T-cell (primary cell): ENCODE results near the gene ST6GAL1. TPM values are rescaled to one million over a fixed set of nuclear protein-coding genes. Genes with fewer than 3 reads are reported as not detected.

Experiments used
- ATAC-seq, 4 experiments: fragments of 200-7000 bp in 3 of 4; fragments of 150-1000 bp in 1 of 4; cut with Tn5 transposase; replicated peaks in 1 of 4; 1 replicate in 3 of 4; 2 replicates in 1 of 4; pipeline ENCODE4 v1.10.0; 2021; ENCODE audit warnings: moderate library complexity in 3 of 4, mild to moderate bottlenecking in 2 of 4, moderate number of reproducible peaks in 1 of 4
- CTCF ChIA-PET, 2 donors: fragments of 300-600 bp; sonication (Branson Sonifier 250); formaldehyde crosslinking; loops; one replicate each; lab custom pipeline; 2022; ENCODE audit warnings: antibody characterized with exemption in 2 of 2; lab: Charles Lee
- POLR2A ChIA-PET, 2 donors: fragments of 300-600 bp; sonication (Branson Sonifier 250); formaldehyde crosslinking; loops; one replicate each; lab custom pipeline; 2022; ENCODE audit warnings: antibody characterized with exemption in 2 of 2; lab: Charles Lee
- DNase-seq, 35 experiments: peaks; one replicate each; pipeline versions ENCODE4 v3.0.0 to v3.0.0-alpha.2; 2013 to 2023
- H3K27ac ChIP-seq: one replicate; pipeline ENCODE4 v1.5.1; 2013; ENCODE audit warnings: low read length
- H3K27me3 ChIP-seq, 2 experiments: replicated peaks in 1 of 2; 1 replicate in 1 of 2; 2 replicates in 1 of 2; pipeline versions ENCODE4 v1.6.1 to v1.7.0; 2013; ENCODE audit warnings: low read length in 1 of 2, mixed read lengths in 1 of 2; ENCODE audit not compliant: control insufficient read depth in 2 of 2, insufficient read depth in 2 of 2; ENCODE audit errors: extremely low read depth in 1 of 2
- H3K36me3 ChIP-seq, 2 donors: 1 replicate in 1 of 2; 2 replicates in 1 of 2; pipeline versions ENCODE4 v1.6.1 to v1.7.0; 2013; ENCODE audit warnings: low read length in 1 of 2; ENCODE audit not compliant: control insufficient read depth in 2 of 2, insufficient read depth in 1 of 2; ENCODE audit errors: extremely low read depth in 1 of 2
- H3K4me1 ChIP-seq, 2 experiments: 1 replicate in 1 of 2; 2 replicates in 1 of 2; pipeline versions ENCODE4 v1.6.1 to v1.7.0; 2013; ENCODE audit warnings: low read length in 2 of 2, mixed read lengths in 1 of 2; ENCODE audit not compliant: insufficient read depth in 2 of 2, control insufficient read depth in 1 of 2; ENCODE audit errors: extremely low read depth in 1 of 2
- H3K4me3 ChIP-seq, 2 donors: 1 replicate in 1 of 2; 2 replicates in 1 of 2; pipeline versions ENCODE4 v1.5.1 to v1.7.0; 2013; ENCODE audit warnings: mild to moderate bottlenecking in 2 of 2, low read length in 1 of 2, moderate library complexity in 1 of 2; ENCODE audit not compliant: control insufficient read depth in 1 of 2; ENCODE audit errors: extremely low read depth in 1 of 2
- H3K9me3 ChIP-seq: 2 replicates; pipeline ENCODE4 v1.7.0; 2013
- H3K27ac Mint-ChIP-seq, 2 donors: one replicate each; pipeline ENCODE4 v1.8.0; 2020 to 2021; ENCODE audit warnings: mild to moderate bottlenecking in 2 of 2, mixed read lengths in 2 of 2
- H3K27me3 Mint-ChIP-seq, 2 donors: one replicate each; pipeline ENCODE4 v1.8.0; 2021 to 2022; ENCODE audit warnings: mixed read lengths in 2 of 2
- H3K36me3 Mint-ChIP-seq: one replicate; pipeline ENCODE4 v1.8.0; 2021; ENCODE audit warnings: mixed read lengths
- H3K4me1 Mint-ChIP-seq, 3 donors: one replicate each; pipeline ENCODE4 v1.8.0; 2020 to 2022; ENCODE audit warnings: mixed read lengths in 3 of 3, mild to moderate bottlenecking in 1 of 3
- H3K4me3 Mint-ChIP-seq, 3 donors: one replicate each; pipeline ENCODE4 v1.8.0; 2020 to 2022; ENCODE audit warnings: mild to moderate bottlenecking in 3 of 3, mixed read lengths in 3 of 3, moderate library complexity in 3 of 3
- H3K9me3 Mint-ChIP-seq, 3 donors: one replicate each; pipeline ENCODE4 v1.8.0; 2020 to 2022; ENCODE audit warnings: mixed read lengths in 3 of 3
- WGBS: methylation state at CpG from one replicate; pipeline ENCODE4 v1.1.5; 2013; ENCODE audit warnings: missing lambda C conversion rate; ENCODE audit not compliant: insufficient coverage; 5-methylcytosine and 5-hydroxymethylcytosine counted together
- total RNA-seq, 35 experiments: library from RNA in 6 of 35; stranded (reverse) in 6 of 35; fragments of 120-200 nt in 1 of 35; gene quantifications; one replicate each; pipeline versions ENCODE4 v1.2.1 to v1.2.4 and lab custom pipeline; 2013 to 2026

ST6GAL1 gene
- total RNA-seq, 5 donors from 2014 or later (not counting 1 experiment from before 2014, with no cell fraction given): 148 to 237 (median 212) TPM

GRCh38 chr3:187101184-187102072, 171.1 kb downstream of the ST6GAL1 start:
- Mint-ChIP-seq H3K9me3 (peaks cover 0 to 12% (median 0%) of the 10 kb centered on the region in 3 donors), H3K27me3 (no peaks in the 10 kb centered on the region), H3K4me1 (peaks cover 18 to 50% (median 30%) of the 10 kb centered on the region in 3 donors), H3K27ac (peak overlapping the region; percentile 71 to 88), H3K4me3 (peak overlapping the region; percentile 53 to 65 (median 64)), H3K36me3 (no peaks in the 10 kb centered on the region)
- Histone ChIP-seq H3K27ac (peak overlapping the region; percentile 54), H3K4me1 (peaks cover 9 to 14% of the 10 kb centered on the region in 2 experiments), H3K36me3 (no peaks in the 10 kb centered on the region), H3K9me3 (no peaks in the 10 kb centered on the region), H3K4me3 (peak overlapping the region; percentile 19 to 42), H3K27me3 (no peaks in the 10 kb centered on the region)
- CTCF ChIA-PET: interaction anchor here (0.5 to 3.3 kb wide), 11 partner anchors 9 to 1280 kb away, joined by 3 to 27 read pairs (median 6); partner anchors contain the start of gene RPL39L (in 2 of the 2)
- ATAC-seq: peak; percentile 68 to 86 (median 80)
- POLR2A ChIA-PET: interaction anchor here (0.6 to 1.2 kb wide), 3 partner anchors 16 to 74 kb away, joined by 3 to 5 read pairs (median 5); no protein-coding TSS in a partner anchor
- peak in 34 of 35 experiments; percentile 1 to 68 (median 42) for DNase-seq
- WGBS: 53% methylated on average over 5 of the region's 9 CpGs

DNA sequence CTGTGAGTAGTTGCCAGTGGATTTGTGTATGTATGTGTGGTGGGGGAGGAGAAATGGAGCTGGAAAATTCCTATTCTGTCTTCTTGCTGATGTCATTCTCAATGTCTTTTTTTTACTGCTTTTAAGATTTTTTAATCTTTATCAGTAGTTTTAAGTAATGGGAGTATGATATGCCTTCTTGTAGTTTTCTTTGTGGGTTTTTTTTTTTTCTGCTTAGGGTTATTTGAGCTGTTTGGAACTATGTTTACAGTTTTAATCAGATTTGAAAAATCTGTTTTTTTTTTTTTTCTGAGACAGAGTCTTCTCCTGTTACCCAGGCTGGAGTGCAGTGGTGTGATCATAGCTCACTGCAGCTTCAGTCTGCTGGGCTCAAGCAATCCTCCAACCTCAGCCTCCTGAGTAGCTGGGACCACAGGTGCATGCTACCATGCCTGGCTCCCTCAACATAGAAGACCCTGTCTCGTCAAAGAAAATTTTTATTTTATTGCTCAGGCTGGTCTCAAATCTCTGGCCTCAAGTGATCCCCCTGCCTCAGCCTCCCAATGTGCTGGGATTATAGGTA, 171.8 kb downstream of the ST6GAL1 start:
- Mint-ChIP-seq H3K9me3 (peaks cover 0 to 10% (median 0%) of the 10 kb centered on the region in 3 donors), H3K36me3 (no peaks in the 10 kb centered on the region), H3K4me1 (peaks cover 18 to 45% (median 30%) of the 10 kb centered on the region in 3 donors), H3K4me3 (peak overlapping the region; percentile 53 to 65 (median 64)), H3K27me3 (no peaks in the 10 kb centered on the region), H3K27ac (peak overlapping the region; percentile 71 to 88)
- DNase-seq (no peak), ATAC-seq (peak in 1 of 4 experiments; percentile 21)
- no peaks in the 10 kb centered on the region for H3K27me3 ChIP-seq
- H3K36me3 ChIP-seq: no peaks in the 10 kb centered on the region
- WGBS: no CpG with 5 or more reads among the region's 1 CpG
- POLR2A ChIA-PET: interaction anchor here (0.5 to 1.2 kb wide), 10 partner anchors 17 to 637 kb away, joined by 3 to 6 read pairs (median 4); no protein-coding TSS in a partner anchor
- H3K27ac ChIP-seq: peak overlapping the region; percentile 54
- peaks cover 9 to 14% of the 10 kb centered on the region in 2 experiments for H3K4me1 ChIP-seq
- CTCF ChIA-PET: interaction anchor here (0.6 to 3.3 kb wide), 13 partner anchors 10 to 454 kb away, joined by 3 to 27 read pairs (median 6); partner anchors contain the start of gene RPL39L (in 2 of the 2)
- H3K4me3 ChIP-seq: peak overlapping the region; percentile 19 to 42
- no peaks in the 10 kb centered on the region for H3K9me3 ChIP-seq

GRCh38 chr3:187103251-187103650, 172.9 kb downstream of the ST6GAL1 start:
- H3K36me3 Mint-ChIP-seq: no peaks in the 10 kb centered on the region

GRCh38 chr3:187104342-187104741, 174.0 kb downstream of the ST6GAL1 start:
- H3K4me1 Mint-ChIP-seq: peaks cover 18 to 32% (median 30%) of the 10 kb centered on the region in 3 donors
- Histone ChIP-seq H3K4me3 (no peak overlapping the region), H3K27ac (no peak overlapping the region), H3K36me3 (no peaks in the 10 kb centered on the region), H3K4me1 (peaks cover 9 to 14% of the 10 kb centered on the region in 2 experiments), H3K9me3 (no peaks in the 10 kb centered on the region), H3K27me3 (no peaks in the 10 kb centered on the region)
- ATAC-seq (no peak), DNase-seq (no peak)
- ChIA-PET POLR2A (no interaction called here), CTCF (interaction anchor here (1.0 to 1.4 kb wide), 2 partner anchors 9 to 24 kb away, joined by 4 to 5 read pairs; no protein-coding TSS in a partner anchor)
- no peaks in the 10 kb centered on the region for H3K27me3 Mint-ChIP-seq
- H3K9me3 Mint-ChIP-seq: peaks cover 0 to 2% (median 0%) of the 10 kb centered on the region in 3 donors
- WGBS: 96% methylated on average over 4 of the region's 7 CpGs
- H3K27ac Mint-ChIP-seq: no peak overlapping the region
- H3K4me3 Mint-ChIP-seq: no peak overlapping the region
- no peaks in the 10 kb centered on the region for H3K36me3 Mint-ChIP-seq

More at GRCh38 chr3:187103251-187103650, 172.9 kb downstream of the ST6GAL1 start:
- H3K4me3 ChIP-seq: no peak overlapping the region
- ATAC-seq (no peak), DNase-seq (no peak)
- no peaks in the 10 kb centered on the region for H3K36me3 ChIP-seq
- POLR2A ChIA-PET: no interaction called here
- H3K4me1 Mint-ChIP-seq: peaks cover 18 to 42% (median 30%) of the 10 kb centered on the region in 3 donors
- no peaks in the 10 kb centered on the region for H3K9me3 ChIP-seq
- no peak overlapping the region for H3K27ac ChIP-seq
- peaks cover 0 to 10% (median 0%) of the 10 kb centered on the region in 3 donors for H3K9me3 Mint-ChIP-seq
- CTCF ChIA-PET: interaction anchor here (0.5 to 3.3 kb wide), 4 partner anchors 10 to 976 kb away, joined by 4 to 27 read pairs (median 16); partner anchors contain the start of gene RPL39L (in 1 of the 2)
- no peaks in the 10 kb centered on the region for H3K27me3 Mint-ChIP-seq
- H3K27ac Mint-ChIP-seq: no peak overlapping the region
- H3K27me3 ChIP-seq: no peaks in the 10 kb centered on the region
- 83% methylated on average over 1 of the region's 5 CpGs for WGBS
- H3K4me3 Mint-ChIP-seq: peak overlapping the region in 1 of 3 donors; percentile 64
- H3K4me1 ChIP-seq: peaks cover 9 to 14% of the 10 kb centered on the region in 2 experiments

DNA sequence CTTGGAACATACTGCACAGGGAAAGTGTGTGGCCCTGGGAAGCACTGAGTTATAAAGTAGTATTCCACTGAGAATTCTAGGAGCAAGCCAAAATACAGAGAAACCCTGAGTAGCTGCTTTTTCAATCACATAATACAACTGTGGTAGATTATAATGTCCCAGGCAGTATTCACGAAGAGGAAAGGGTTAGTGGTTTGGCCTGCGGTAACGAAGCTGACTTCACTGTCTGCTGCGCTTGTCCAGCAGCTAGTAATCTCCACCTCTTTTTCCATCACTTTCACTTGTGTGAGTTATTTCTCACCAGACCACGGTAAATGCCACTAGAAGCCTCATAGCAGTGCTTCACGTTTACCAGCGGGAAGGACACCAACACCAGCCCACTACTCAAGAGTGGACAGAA, 174.6 kb downstream of the ST6GAL1 start:
- Histone ChIP-seq H3K4me3 (no peak overlapping the region), H3K36me3 (no peaks in the 10 kb centered on the region), H3K9me3 (no peaks in the 10 kb centered on the region), H3K27me3 (no peaks in the 10 kb centered on the region), H3K27ac (no peak overlapping the region), H3K4me1 (peaks cover 9 to 14% of the 10 kb centered on the region in 2 experiments)
- H3K4me1 Mint-ChIP-seq: peaks cover 18 to 31% (median 30%) of the 10 kb centered on the region in 3 donors
- H3K9me3 Mint-ChIP-seq: no peaks in the 10 kb centered on the region
- peak in 1 of 35 experiments; percentile 5 for DNase-seq
- no peaks in the 10 kb centered on the region for H3K27me3 Mint-ChIP-seq
- H3K27ac Mint-ChIP-seq: no peak overlapping the region
- H3K36me3 Mint-ChIP-seq: no peaks in the 10 kb centered on the region
- ATAC-seq: no peak
- H3K4me3 Mint-ChIP-seq: peak overlapping the region in 1 of 3 donors; percentile 18
- WGBS: 89% methylated on average over 5 of the region's 7 CpGs
- CTCF ChIA-PET: interaction anchor here (0.7 to 1.4 kb wide), 4 partner anchors 8 to 24 kb away, joined by 3 to 5 read pairs (median 4); no protein-coding TSS in a partner anchor
- POLR2A ChIA-PET: no interaction called here
